Measurements from ENCODE around the gene LEF1.

- TF ChIP-seq FOXM1 (IDR thresholded peaks at IDR 0.05; ENCODE audit: borderline replicate concordance) (no peak), SUZ12 (IDR thresholded peaks at IDR 0.05) (no peak), SP1 (IDR thresholded peaks at IDR 0.05) (no peak)
Measured at GRCh38 chr4:108188770-108189169, 20.0 kb upstream of the LEF1 start.

All from HEK293T (cell line).